ENCODE measurements around the gene XXYLT1.

- TF ChIP-seq CTCF (IDR thresholded peaks at IDR 0.05) (no peak), POLR2A (IDR thresholded peaks at IDR 0.05) (no peak)
Observed at GRCh38 chr3:195065142-195065863, 205.7 kb downstream of the XXYLT1 start.
